Coronary artery (tissue), 2 donors: ENCODE results near the gene PSMB7.

Experiments used
- DNase-seq: peaks from one replicate; pipeline ENCODE4 v3.0.0-alpha.2; 2017; ENCODE audit warnings: low spot score
- H3K27ac ChIP-seq, 2 donors: fragments of 200-600 bp; sonication (generic); one replicate each; pipeline ENCODE4 v1.5.1; 2016 to 2019
- H3K4me3 ChIP-seq: fragments of 200-600 bp; sonication (generic); 2 replicates; pipeline ENCODE4 v1.5.1; 2016; ENCODE audit warnings: mild to moderate bottlenecking, moderate library complexity
- CTCF ChIP-seq: fragments of 200-600 bp; sonication (generic); IDR thresholded peaks from one replicate; pipeline ENCODE4 v1.5.1; 2019; ENCODE audit warnings: antibody characterized with exemption

The PSMB7 gene

GRCh38 chr9:124390794-124391658, 24.2 kb downstream of the PSMB7 start:
- Histone ChIP-seq H3K4me3 (no peak overlapping the region), H3K27ac (no peak overlapping the region)
- no peak for TF ChIP-seq CTCF
- no peak for DNase-seq

GRCh38 chr9:124389146-124389939, 25.9 kb downstream of the PSMB7 start:
- TF ChIP-seq CTCF, result no peak
- no peak for DNase-seq
- Histone ChIP-seq H3K27ac (no peak overlapping the region), H3K4me3 (no peak overlapping the region)

GRCh38 chr9:124388275-124389048, 26.8 kb downstream of the PSMB7 start:
- Histone ChIP-seq H3K27ac (no peak overlapping the region), H3K4me3 (no peak overlapping the region)
- no peak for TF ChIP-seq CTCF
- no peak for DNase-seq

- TF ChIP-seq CTCF, result no peak
- H3K27ac ChIP-seq, result no peak overlapping the region
- no peak for DNase-seq
- H3K4me3 ChIP-seq, result no peak overlapping the region
These were observed 29.0 kb downstream of the PSMB7 start for GRCh38 chr9:124386201-124386600.

- Histone ChIP-seq H3K27ac (no peak overlapping the region), H3K4me3 (no peak overlapping the region)
- DNase-seq, result no peak
- TF ChIP-seq CTCF, result no peak
These were observed 29.6 kb downstream of the PSMB7 start for GRCh38 chr9:124385623-124386022.

- Histone ChIP-seq H3K4me3 (no peak overlapping the region), H3K27ac (no peak overlapping the region)
- no peak for DNase-seq
- TF ChIP-seq CTCF, result no peak
These were observed 30.4 kb downstream of the PSMB7 start for GRCh38 chr9:124384846-124385245.
